Suppressor macrophage (primary cell): ENCODE results near the gene DRD2.
A peak's percentile ranks its signal among the peaks of the same experiment; 100 is the strongest.

ENCODE experiments used
- DNase-seq, 4 experiments: peaks; one replicate each; pipeline ENCODE4 v3.0.0-alpha.2; 2020 to 2022

Gene DRD2

DNA sequence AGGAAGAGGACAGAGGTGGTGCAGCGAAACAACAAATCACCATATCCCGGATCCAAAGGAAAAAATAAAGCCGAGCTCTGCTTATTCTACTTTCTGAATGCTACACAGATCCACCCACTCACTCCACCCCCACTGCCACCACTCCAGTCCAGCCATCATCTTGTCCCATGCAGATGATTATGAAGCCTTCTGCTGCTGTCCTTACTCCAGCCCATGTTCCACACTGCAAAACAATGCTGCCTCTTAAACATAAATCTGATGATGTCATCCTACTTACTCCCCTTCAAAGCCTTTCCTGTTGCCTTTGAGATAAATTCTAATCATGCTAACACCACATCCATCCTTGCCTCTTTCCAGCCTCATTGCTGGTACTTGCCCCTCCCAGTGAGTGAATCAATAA, 6.5 kb upstream of the DRD2 start:
- no peak for DNase-seq

DNA sequence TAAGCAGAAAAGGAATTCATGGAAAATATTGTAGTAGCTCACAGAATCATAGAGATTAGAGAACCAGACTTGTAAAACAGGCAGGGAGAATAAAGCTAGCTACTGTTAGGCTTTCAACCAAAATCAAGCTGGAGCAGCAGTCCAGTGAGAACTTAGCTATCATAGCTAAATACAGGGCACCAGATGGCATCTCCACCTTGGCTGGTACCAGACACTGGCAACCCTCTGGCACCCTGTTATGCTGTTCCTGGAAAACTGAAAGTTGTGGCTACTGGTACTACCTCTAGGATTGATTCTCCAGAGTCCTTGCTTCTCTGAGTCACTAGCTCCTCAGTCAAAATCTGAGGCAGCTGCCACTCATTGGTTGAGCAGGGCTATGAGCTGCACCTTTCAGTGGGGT, 6.0 kb upstream of the DRD2 start:
- no peak for DNase-seq

DNA sequence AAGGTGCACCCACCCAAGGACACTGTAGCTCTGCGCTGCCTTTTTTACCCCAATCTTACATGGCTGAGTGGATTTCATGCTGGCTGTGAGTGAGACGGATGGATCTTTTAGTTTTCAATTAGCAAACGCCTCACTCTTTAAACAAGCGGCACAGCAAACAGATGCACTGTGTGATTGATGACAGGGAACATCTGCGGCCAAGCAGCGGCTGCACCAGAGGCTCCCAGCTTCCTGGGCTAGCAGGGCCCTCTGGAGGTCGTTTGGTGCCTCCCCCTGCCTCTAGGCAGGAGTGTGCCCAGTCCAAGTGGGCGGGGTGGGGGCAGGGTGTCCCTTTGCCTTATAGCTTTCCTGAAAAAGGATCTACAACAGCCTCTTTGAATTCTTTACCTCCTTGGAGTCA, 2.1 kb upstream of the DRD2 start:
- DNase-seq: no peak

DNA sequence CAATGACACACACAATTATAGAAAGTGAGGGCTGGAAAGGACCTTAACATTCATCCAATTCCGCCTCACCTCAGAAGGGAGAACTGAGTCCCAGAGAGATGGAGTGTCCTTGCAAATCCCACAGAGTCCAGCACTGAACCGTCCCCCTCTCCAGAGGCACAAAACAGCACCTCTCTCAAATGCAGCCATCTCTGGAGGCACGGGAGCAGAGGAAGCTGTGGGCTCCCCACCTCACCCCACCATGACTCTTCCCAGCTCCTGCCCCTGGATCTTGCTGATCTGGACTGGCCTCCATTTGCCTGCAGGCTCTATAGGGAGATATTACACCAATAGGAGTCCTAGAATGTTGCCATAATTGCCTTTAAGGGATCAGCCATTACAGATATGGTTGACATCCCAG, 1.4 kb upstream of the DRD2 start:
- DNase-seq: no peak

DNA sequence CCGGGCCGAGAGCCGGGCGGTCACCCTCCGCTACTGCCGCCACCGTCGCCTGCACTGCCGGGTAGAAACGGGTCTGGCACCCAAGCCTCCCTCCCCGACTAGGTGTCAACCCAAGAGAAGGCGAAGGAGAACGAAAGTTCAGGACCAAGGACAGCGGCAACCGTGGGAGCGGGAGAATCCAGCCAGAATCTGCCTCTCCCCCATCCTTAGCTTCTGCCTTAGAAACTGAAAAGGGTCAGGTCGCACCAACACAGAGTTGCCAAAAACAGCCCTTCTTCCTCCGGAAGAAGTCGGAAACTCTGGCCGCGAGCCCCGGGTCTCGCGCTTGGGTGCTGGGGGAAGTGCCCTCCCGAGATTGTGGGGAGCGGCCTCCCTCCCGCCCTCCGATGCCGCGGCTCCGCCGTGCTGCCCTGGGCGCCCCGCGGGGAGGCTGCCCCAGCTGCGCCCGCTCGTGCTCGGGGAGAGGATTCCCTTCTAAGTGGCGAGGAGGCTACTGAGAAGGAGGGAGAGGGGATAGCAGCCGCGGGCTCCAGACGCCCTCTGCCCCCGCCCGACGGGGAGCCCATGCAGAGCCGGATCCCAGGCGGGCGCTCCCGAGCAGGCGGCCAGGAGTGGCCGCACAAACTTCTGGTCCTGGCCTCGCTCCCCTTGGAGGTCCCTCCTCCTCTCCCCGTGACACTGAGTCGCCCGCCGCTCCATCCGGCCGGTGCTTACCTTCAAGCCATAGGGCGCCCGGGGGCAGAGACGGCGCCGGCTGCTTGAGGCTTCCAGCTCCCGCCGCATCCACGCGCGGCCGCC, 637 bp downstream of the DRD2 start:
- peak; percentile 61 to 83 (median 71) for DNase-seq

GRCh38 chr11:113473983-113474361, 1.2 kb downstream of the DRD2 start:
- DNase-seq: no peak

GRCh38 chr11:113472471-113472870, 2.7 kb downstream of the DRD2 start:
- DNase-seq: no peak

GRCh38 chr11:113470233-113470632, 5.0 kb downstream of the DRD2 start:
- DNase-seq: no peak

- no peak for DNase-seq
Measured at GRCh38 chr11:113468726-113469345, 6.4 kb downstream of the DRD2 start.

DNA sequence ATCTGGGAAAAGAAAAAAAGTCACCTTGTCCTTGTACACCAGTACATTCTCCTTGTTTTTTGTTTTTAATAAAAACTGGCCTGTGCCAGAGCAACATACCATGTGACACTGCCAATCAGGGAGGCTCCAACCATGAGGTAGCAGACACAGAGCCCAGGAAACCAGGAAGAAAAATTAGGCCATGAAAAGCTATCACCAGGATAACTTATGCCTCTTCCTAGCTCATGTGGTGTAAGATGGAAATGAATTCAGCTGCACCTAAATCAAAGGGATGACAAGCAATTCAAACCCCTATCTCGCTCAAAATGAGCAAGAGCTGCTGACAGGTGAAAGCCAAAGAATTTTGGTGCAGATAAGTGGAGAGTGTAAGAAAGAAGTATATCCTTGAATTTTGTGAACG, 7.7 kb downstream of the DRD2 start:
- no peak for DNase-seq

DNA sequence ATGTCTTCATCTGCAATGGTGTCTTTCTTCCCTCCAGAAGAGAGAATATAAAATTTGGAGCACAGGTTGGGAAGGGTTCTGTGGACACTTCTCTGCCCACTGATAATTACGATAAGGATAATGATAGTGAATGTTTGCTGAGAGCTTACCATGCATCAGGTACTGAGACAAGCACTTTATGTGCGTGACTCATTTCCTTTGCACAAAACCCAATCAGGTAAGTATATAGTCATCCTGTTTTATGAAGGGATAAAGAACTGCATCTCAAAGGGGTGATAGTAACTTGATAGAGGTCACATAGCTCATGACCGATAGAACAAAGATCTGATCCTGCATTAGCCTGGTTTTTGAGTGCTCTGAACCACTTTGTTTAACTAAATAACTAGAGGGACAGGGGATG, 9.4 kb downstream of the DRD2 start:
- no peak for DNase-seq

GRCh38 chr11:113464416-113464815, 10.8 kb downstream of the DRD2 start:
- DNase-seq: no peak

- DNase-seq: no peak
Measured at GRCh38 chr11:113462830-113463229, 12.4 kb downstream of the DRD2 start.

GRCh38 chr11:113461639-113462038, 13.6 kb downstream of the DRD2 start:
- DNase-seq: no peak

DNA sequence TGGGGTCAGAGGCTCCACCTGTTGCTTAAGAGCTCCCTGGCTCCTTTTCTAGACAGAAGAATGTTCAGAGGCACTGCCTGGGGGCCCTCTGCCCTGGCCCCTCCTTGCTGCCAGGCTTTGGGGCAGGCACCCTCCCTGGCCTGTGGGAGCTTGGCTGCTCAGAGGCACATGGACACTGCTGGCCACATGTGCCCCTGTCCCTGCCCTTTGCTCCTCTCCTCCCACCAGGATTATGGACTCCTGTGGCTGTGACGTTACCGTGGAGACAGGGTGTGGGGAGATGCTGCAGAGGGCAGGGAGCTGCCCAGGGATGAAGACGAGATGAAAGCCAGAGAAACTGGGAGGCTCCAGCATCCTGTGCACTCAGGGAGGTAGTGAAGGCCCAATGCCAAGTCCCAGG, 14.7 kb downstream of the DRD2 start:
- DNase-seq: no peak

DNA sequence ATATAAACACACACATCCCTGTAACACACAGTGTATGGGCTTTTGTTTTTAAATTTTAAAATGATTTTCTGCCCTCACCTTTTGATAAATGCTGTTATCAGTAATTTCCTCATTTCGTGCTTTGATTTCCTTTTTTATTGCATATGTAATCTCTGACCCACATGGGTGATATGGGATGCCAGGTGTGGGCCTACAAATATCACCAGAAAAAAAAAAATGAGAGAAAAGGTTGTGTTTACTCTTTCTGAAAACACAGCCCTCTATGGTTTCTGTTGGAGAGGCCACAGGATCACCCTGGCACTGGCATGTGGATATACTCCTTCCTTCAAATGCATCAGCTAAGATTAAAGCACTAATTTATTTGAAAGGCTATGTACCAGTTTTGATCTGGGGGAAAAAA, 17.0 kb downstream of the DRD2 start:
- no peak for DNase-seq

GRCh38 chr11:113457784-113458183, 17.4 kb downstream of the DRD2 start:
- DNase-seq: no peak

- DNase-seq: no peak
Measured at GRCh38 chr11:113454455-113454854, 20.7 kb downstream of the DRD2 start.

GRCh38 chr11:113449743-113450142, 25.5 kb downstream of the DRD2 start:
- DNase-seq: no peak

GRCh38 chr11:113448316-113448677, 26.9 kb downstream of the DRD2 start:
- DNase-seq: no peak

- peak in 3 of 4 experiments; percentile 2 to 6 (median 5) for DNase-seq
Measured at GRCh38 chr11:113447621-113448315, 27.4 kb downstream of the DRD2 start.

GRCh38 chr11:113446938-113447337, 28.3 kb downstream of the DRD2 start:
- no peak for DNase-seq

GRCh38 chr11:113446112-113446511, 29.1 kb downstream of the DRD2 start:
- no peak for DNase-seq

DNA sequence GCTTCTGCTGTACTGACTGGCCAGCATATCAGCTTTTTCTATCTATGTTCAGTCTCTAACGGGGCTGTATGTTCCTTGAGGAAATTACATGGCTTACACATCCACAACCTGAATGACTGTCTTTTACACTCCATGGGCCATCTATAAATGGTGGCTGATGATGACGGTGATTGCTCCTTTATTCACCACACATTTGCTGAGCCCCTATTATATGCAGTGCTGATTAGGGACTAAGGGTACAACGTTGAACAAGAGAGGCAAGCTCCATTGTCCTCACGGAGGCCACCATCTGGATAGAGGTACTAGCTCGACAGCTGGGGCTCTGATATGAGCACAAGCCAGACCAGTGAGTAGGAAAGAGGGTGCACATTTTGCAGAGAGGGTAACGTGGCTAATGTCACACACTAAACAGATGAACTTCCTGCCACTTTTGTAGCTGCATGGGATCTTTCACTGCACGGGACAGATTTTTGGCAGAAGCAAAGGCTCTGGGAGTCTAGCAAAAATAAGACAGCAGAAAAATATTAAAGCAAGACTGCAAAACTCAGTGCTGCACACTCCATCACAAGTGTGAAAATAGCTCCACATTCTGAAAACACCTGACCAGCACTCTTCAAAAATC, 30.6 kb downstream of the DRD2 start:
- no peak for DNase-seq
